Neural crest cell (in vitro differentiated cells): ENCODE results near the gene FBXL12. TPM values are rescaled to one million over a fixed set of nuclear protein-coding genes. Genes with fewer than 3 reads are reported as not detected.

Experiments used
- DNase-seq: peaks from one replicate; pipeline ENCODE4 v3.0.0; 2021; ENCODE audit warnings: low read depth, mixed read lengths, low spot score
- H3K27ac Mint-ChIP-seq: one replicate; pipeline ENCODE4 v1.8.0; 2021; ENCODE audit warnings: mild to moderate bottlenecking, mixed read lengths; ENCODE audit not compliant: unreplicated experiment
- H3K27me3 Mint-ChIP-seq: 2 replicates; pipeline ENCODE4 v1.8.0; 2021; ENCODE audit warnings: low read depth, mild to moderate bottlenecking, mixed read lengths
- H3K36me3 Mint-ChIP-seq: 2 replicates; pipeline ENCODE4 v1.8.0; 2021; ENCODE audit warnings: low read depth, mild to moderate bottlenecking, mixed read lengths
- H3K4me1 Mint-ChIP-seq: 2 replicates; pipeline ENCODE4 v1.8.0; 2021; ENCODE audit warnings: mixed read lengths
- H3K4me3 Mint-ChIP-seq: one replicate; pipeline ENCODE4 v1.8.0; 2021; ENCODE audit warnings: mild to moderate bottlenecking, mixed read lengths
- H3K9me3 Mint-ChIP-seq: 2 replicates; pipeline ENCODE4 v1.8.0; 2021; ENCODE audit warnings: mixed read lengths
- long read RNA-seq: library from polyadenylated mRNA; unstranded; transcript quantifications from one replicate; pipeline ENCODE4 v2.0.0, GENCODE V29; 2020
- total RNA-seq: library from RNA; stranded (reverse); gene quantifications from 2 replicates; pipeline ENCODE4 v1.2.1, GENCODE V29; 2021
- TF ChIP-seq, protein P1 (sequence below): fragments of 200-600 bp; sonication (generic); conservative IDR thresholded peaks from 2 replicates; pipeline ENCODE4 v1.5.0; 2021; ENCODE audit warnings: antibody characterized with exemption, mild to moderate bottlenecking

The FBXL12 gene
- total RNA-seq = 32.7 and 33.1 TPM in 2 replicates
- long read RNA-seq, transcript FBXL12-206 (3 exons, 1,843 nt) = minor isoform, 5 of 32 reads
- long read RNA-seq, transcript FBXL12-201 (3 exons, 1,852 nt) = major isoform, 16 of 32 reads
- long read RNA-seq, partial matches to known transcripts = 2 of 32 reads
- long read RNA-seq, other reads (novel, unspliced or antisense) = 3 of 32 reads

- Mint-ChIP-seq H3K27me3 (no peaks in the 10 kb centered on the region), H3K27ac (peak within 1 kb of the TSS; percentile 89), H3K36me3 (peaks cover 20% of the 10 kb centered on the region), H3K4me1 (peaks cover 30% of the 10 kb centered on the region), H3K9me3 (peaks cover 5% of the 10 kb centered on the region), H3K4me3 (peak within 1 kb of the TSS; percentile 96)
- TF ChIP-seq, protein P1, sequence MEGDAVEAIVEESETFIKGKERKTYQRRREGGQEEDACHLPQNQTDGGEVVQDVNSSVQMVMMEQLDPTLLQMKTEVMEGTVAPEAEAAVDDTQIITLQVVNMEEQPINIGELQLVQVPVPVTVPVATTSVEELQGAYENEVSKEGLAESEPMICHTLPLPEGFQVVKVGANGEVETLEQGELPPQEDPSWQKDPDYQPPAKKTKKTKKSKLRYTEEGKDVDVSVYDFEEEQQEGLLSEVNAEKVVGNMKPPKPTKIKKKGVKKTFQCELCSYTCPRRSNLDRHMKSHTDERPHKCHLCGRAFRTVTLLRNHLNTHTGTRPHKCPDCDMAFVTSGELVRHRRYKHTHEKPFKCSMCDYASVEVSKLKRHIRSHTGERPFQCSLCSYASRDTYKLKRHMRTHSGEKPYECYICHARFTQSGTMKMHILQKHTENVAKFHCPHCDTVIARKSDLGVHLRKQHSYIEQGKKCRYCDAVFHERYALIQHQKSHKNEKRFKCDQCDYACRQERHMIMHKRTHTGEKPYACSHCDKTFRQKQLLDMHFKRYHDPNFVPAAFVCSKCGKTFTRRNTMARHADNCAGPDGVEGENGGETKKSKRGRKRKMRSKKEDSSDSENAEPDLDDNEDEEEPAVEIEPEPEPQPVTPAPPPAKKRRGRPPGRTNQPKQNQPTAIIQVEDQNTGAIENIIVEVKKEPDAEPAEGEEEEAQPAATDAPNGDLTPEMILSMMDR = no peak
- DNase-seq = peak; percentile 100
Observed at GRCh38 chr19:9818734-9819595, at the start of gene FBXL12. Gene FBXL12 (minus strand): TSS chr19:9819079. CDS start chr19:9818813, 266 bp downstream.

- Mint-ChIP-seq H3K27ac (no peak overlapping the region), H3K9me3 (no peaks in the 10 kb centered on the region), H3K4me1 (no peaks in the 10 kb centered on the region), H3K4me3 (no peak overlapping the region), H3K27me3 (no peaks in the 10 kb centered on the region), H3K36me3 (no peaks in the 10 kb centered on the region)
- TF ChIP-seq, protein P1 = no peak
- DNase-seq = no peak
Observed at GRCh38 chr19:9865732-9866501, 47.0 kb upstream of the FBXL12 start.

DNA sequence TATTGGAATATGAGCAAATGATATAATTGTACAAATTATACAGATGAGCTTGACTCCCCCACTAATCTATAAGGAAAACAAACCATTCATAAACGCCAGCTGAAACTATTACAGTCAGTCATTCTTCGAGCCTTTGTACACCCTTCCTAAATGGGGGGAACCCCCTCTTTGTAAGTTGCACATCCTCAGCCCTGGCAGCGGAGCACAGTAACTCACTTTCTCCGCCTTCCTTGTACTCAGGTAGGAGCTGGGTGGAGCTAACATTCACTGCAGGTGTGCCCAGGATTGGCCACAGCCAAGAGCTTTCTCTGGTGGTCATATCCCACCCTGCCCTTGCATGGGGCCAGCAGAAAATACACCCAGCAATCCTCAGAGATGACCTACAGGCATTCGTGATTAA is 44.9 kb upstream of the FBXL12 start:
- DNase-seq = no peak
- no peak overlapping the region for H3K4me3 Mint-ChIP-seq
- H3K36me3 Mint-ChIP-seq = no peaks in the 10 kb centered on the region
- no peaks in the 10 kb centered on the region for H3K9me3 Mint-ChIP-seq
- H3K4me1 Mint-ChIP-seq = no peaks in the 10 kb centered on the region
- no peak overlapping the region for H3K27ac Mint-ChIP-seq
- TF ChIP-seq, protein P1 = no peak
- no peaks in the 10 kb centered on the region for H3K27me3 Mint-ChIP-seq

GRCh38 chr19:9862938-9863337 is 44.1 kb upstream of the FBXL12 start:
- peaks cover 3% of the 10 kb centered on the region for H3K36me3 Mint-ChIP-seq
- H3K9me3 Mint-ChIP-seq = no peaks in the 10 kb centered on the region

DNA sequence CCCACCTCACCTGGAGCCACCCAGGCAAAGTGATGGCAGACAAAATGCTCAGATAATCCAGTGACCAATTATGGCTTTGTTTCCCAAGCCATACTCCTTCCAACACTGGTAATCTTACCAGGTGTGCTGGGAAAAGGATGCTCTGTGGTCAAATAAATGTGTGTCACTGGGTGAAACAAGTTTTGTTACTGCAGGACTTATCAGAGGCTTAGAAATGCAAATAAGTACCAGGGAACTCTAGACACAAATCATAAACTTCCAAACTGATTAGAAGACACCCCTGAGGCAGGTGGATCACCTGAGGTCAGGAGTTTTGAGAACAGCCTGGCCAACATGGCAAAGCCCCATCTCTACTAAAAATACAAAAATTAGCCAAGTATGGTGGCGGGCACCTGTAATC is 42.6 kb upstream of the FBXL12 start:
- H3K27me3 Mint-ChIP-seq = no peaks in the 10 kb centered on the region
- no peak for DNase-seq
- H3K4me1 Mint-ChIP-seq = no peaks in the 10 kb centered on the region
- peak overlapping the region; percentile 62 for H3K27ac Mint-ChIP-seq
- peaks cover 12% of the 10 kb centered on the region for H3K36me3 Mint-ChIP-seq
- no peak overlapping the region for H3K4me3 Mint-ChIP-seq
- H3K9me3 Mint-ChIP-seq = peaks cover 3% of the 10 kb centered on the region
- TF ChIP-seq, protein P1 = no peak

More at GRCh38 chr19:9862938-9863337, 44.1 kb upstream of the FBXL12 start:
- TF ChIP-seq, protein P1 = no peak
- no peaks in the 10 kb centered on the region for H3K27me3 Mint-ChIP-seq
- no peak overlapping the region for H3K27ac Mint-ChIP-seq
- DNase-seq = no peak
- H3K4me3 Mint-ChIP-seq = no peak overlapping the region
- H3K4me1 Mint-ChIP-seq = no peaks in the 10 kb centered on the region
